Mesothelial cell of epicardium (in vitro differentiated cells): ENCODE data around the gene KCNN3. TPM values are rescaled to one million over a fixed set of nuclear protein-coding genes. Genes with fewer than 3 reads are reported as not detected.

Source experiments
- DNase-seq, 2 experiments: peaks; one replicate each; pipeline ENCODE4 v3.0.0; 2021; ENCODE audit warnings: low spot score in 2 of 2; ENCODE audit not compliant: unreplicated experiment in 2 of 2
- H3K27ac Mint-ChIP-seq: 2 replicates; pipeline ENCODE4 v1.8.0; 2021; ENCODE audit warnings: mixed read lengths
- H3K27me3 Mint-ChIP-seq: 2 replicates; pipeline ENCODE4 v1.8.0; 2021; ENCODE audit warnings: low read depth, mixed read lengths
- H3K36me3 Mint-ChIP-seq: 2 replicates; pipeline ENCODE4 v1.8.0; 2021; ENCODE audit warnings: mixed read lengths
- H3K4me1 Mint-ChIP-seq: 2 replicates; pipeline ENCODE4 v1.8.0; 2021; ENCODE audit warnings: mixed read lengths
- H3K4me3 Mint-ChIP-seq: 2 replicates; pipeline ENCODE4 v1.8.0; 2021; ENCODE audit warnings: mild to moderate bottlenecking, moderate library complexity, mixed read lengths
- H3K9me3 Mint-ChIP-seq: 2 replicates; pipeline ENCODE4 v1.8.0; 2021; ENCODE audit warnings: mixed read lengths
- CTCF ChIP-seq: fragments of 200-600 bp; sonication (generic); IDR thresholded peaks from one replicate; pipeline ENCODE4 v1.5.0; 2021; ENCODE audit warnings: antibody characterized with exemption; ENCODE audit not compliant: unreplicated experiment
- total RNA-seq: library from RNA; stranded (reverse); gene quantifications from 3 replicates; pipeline ENCODE4 v1.2.1, GENCODE V29; 2021

KCNN3 gene
- total RNA-seq, 1 donor from 2014 or later = 1.2 TPM

- TF ChIP-seq CTCF = no peak
- no peaks in the 10 kb centered on the region for H3K9me3 Mint-ChIP-seq
- H3K27me3 Mint-ChIP-seq = peaks cover 9% of the 10 kb centered on the region
- H3K27ac Mint-ChIP-seq = no peak overlapping the region
- no peak overlapping the region for H3K4me3 Mint-ChIP-seq
- no peaks in the 10 kb centered on the region for H3K4me1 Mint-ChIP-seq
- H3K36me3 Mint-ChIP-seq = no peaks in the 10 kb centered on the region
- DNase-seq = no peak
Measured at GRCh38 chr1:154666051-154666790, 203.9 kb downstream of the KCNN3 start.

- H3K4me1 Mint-ChIP-seq = no peaks in the 10 kb centered on the region
- H3K27ac Mint-ChIP-seq = no peak overlapping the region
- TF ChIP-seq CTCF = no peak
- no peak overlapping the region for H3K4me3 Mint-ChIP-seq
- no peaks in the 10 kb centered on the region for H3K36me3 Mint-ChIP-seq
- no peak for DNase-seq
- peaks cover 20% of the 10 kb centered on the region for H3K27me3 Mint-ChIP-seq
- no peaks in the 10 kb centered on the region for H3K9me3 Mint-ChIP-seq
Measured at GRCh38 chr1:154664331-154665002, 205.6 kb downstream of the KCNN3 start.

- Mint-ChIP-seq H3K27ac (no peak overlapping the region), H3K27me3 (peaks cover 24% of the 10 kb centered on the region), H3K36me3 (no peaks in the 10 kb centered on the region), H3K4me3 (no peak overlapping the region), H3K9me3 (no peaks in the 10 kb centered on the region), H3K4me1 (no peaks in the 10 kb centered on the region)
- no peak for TF ChIP-seq CTCF
- DNase-seq = no peak
Measured at GRCh38 chr1:154663471-154664060, 206.5 kb downstream of the KCNN3 start.

GRCh38 chr1:154661110-154661509 is 209.0 kb downstream of the KCNN3 start:
- no peak for DNase-seq
- Mint-ChIP-seq H3K36me3 (no peaks in the 10 kb centered on the region), H3K4me3 (no peak overlapping the region), H3K27me3 (peaks cover 42% of the 10 kb centered on the region), H3K4me1 (no peaks in the 10 kb centered on the region), H3K27ac (no peak overlapping the region), H3K9me3 (no peaks in the 10 kb centered on the region)
- no peak for TF ChIP-seq CTCF

GRCh38 chr1:154659823-154660592 is 210.1 kb downstream of the KCNN3 start:
- Mint-ChIP-seq H3K27me3 (peaks cover 45% of the 10 kb centered on the region), H3K9me3 (peaks cover 2% of the 10 kb centered on the region), H3K4me3 (no peak overlapping the region)

More at GRCh38 chr1:154659823-154660592, 210.1 kb downstream of the KCNN3 start:
- DNase-seq = no peak
- TF ChIP-seq CTCF = no peak
- Mint-ChIP-seq H3K4me1 (no peaks in the 10 kb centered on the region), H3K36me3 (no peaks in the 10 kb centered on the region), H3K27ac (no peak overlapping the region)
